PC-9 (cell line): ENCODE results near the gene CFAP46.

Experiments
- CTCF ChIP-seq: fragments of 200-600 bp; sonication (generic); conservative IDR thresholded peaks from 2 replicates; pipeline ENCODE4 v1.6.1; 2017; ENCODE audit warnings: mixed run types, antibody characterized with exemption, mild to moderate bottlenecking, moderate library complexity
- EZH2 ChIP-seq: fragments of 200-600 bp; sonication (generic); IDR thresholded peaks from 2 replicates; pipeline ENCODE4 v1.8.0; 2017; ENCODE audit warnings: antibody characterized with exemption, low read depth

DNA sequence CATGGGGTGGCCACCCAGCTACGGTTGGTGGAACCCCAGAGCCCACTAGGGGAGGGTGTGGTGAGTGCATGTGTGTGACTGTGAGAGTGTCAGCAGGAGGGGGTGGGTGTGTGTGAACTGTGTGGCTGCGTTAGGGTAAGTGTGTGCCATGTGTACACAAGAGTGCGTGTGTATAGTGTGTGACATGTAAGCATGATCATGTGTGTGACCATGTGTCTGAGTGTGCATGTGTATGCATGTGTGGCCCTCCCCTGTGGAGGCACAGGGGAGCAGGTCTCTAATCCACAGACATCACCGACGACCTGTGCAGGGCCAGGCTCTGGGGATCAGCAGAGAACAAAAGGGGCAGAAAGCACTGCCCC is 3.5 kb upstream of the CFAP46 start:
- TF ChIP-seq CTCF: no peak
- no peak for TF ChIP-seq EZH2
